ENCODE results near the gene LINC00632. TPM values are rescaled to one million over a fixed set of nuclear protein-coding genes. Genes with fewer than 3 reads are reported as not detected.
A peak's percentile ranks its signal among the peaks of the same experiment; 100 is the strongest.

The LINC00632 gene
- polyA plus RNA-seq, 3 donors = 5.0 to 11.2 (median 9.1) TPM

GRCh38 chrX:140744085-140744484 is 34.5 kb downstream of the LINC00632 start:
- no peak for DNase-seq (ENCODE audit: extremely low read depth in 1 of 11, low read depth in 9 of 11, low spot score in 4 of 11)

GRCh38 chrX:140756941-140757340 is 47.4 kb downstream of the LINC00632 start:
- no peak for DNase-seq (ENCODE audit: extremely low read depth in 1 of 11, low read depth in 9 of 11, low spot score in 4 of 11)

- DNase-seq (ENCODE audit: extremely low read depth in 1 of 11, low read depth in 9 of 11, low spot score in 4 of 11) = peak in 3 of 11 donors; percentile 25 to 51 (median 42)
Observed at GRCh38 chrX:140762061-140762460, 52.5 kb downstream of the LINC00632 start.

GRCh38 chrX:140764401-140764919 is 54.9 kb downstream of the LINC00632 start:
- peak in 2 of 11 donors; percentile 18 to 20 for DNase-seq (ENCODE audit: extremely low read depth in 1 of 11, low read depth in 9 of 11, low spot score in 4 of 11)

GRCh38 chrX:140765043-140765784 is 55.7 kb downstream of the LINC00632 start:
- no peak for DNase-seq (ENCODE audit: extremely low read depth in 1 of 11, low read depth in 9 of 11, low spot score in 4 of 11)

- peak in 6 of 11 donors; percentile 20 to 67 (median 38) for DNase-seq (ENCODE audit: extremely low read depth in 1 of 11, low read depth in 9 of 11, low spot score in 4 of 11)
Observed at GRCh38 chrX:140766024-140766611, 56.6 kb downstream of the LINC00632 start.

- no peak for DNase-seq (ENCODE audit: extremely low read depth in 1 of 11, low read depth in 9 of 11, low spot score in 4 of 11)
Observed at GRCh38 chrX:140767646-140768045, 58.1 kb downstream of the LINC00632 start.

- no peak for DNase-seq (ENCODE audit: extremely low read depth in 1 of 11, low read depth in 9 of 11, low spot score in 4 of 11)
Observed at GRCh38 chrX:140775211-140775610, 65.7 kb downstream of the LINC00632 start.

- DNase-seq (ENCODE audit: extremely low read depth in 1 of 11, low read depth in 9 of 11, low spot score in 4 of 11) = no peak
Observed at GRCh38 chrX:140776320-140776719, 66.8 kb downstream of the LINC00632 start.

- DNase-seq (ENCODE audit: extremely low read depth in 1 of 11, low read depth in 9 of 11, low spot score in 4 of 11) = no peak
Observed at GRCh38 chrX:140794642-140795041, 85.1 kb downstream of the LINC00632 start.

- DNase-seq (ENCODE audit: extremely low read depth in 1 of 11, low read depth in 9 of 11, low spot score in 4 of 11) = no peak
Observed at GRCh38 chrX:140799216-140799615, 89.7 kb downstream of the LINC00632 start.

GRCh38 chrX:140804292-140804691 is 94.7 kb downstream of the LINC00632 start:
- no peak for DNase-seq (ENCODE audit: extremely low read depth in 1 of 11, low read depth in 9 of 11, low spot score in 4 of 11)

GRCh38 chrX:140815868-140816267 is 106.3 kb downstream of the LINC00632 start:
- no peak for DNase-seq (ENCODE audit: extremely low read depth in 1 of 11, low read depth in 9 of 11, low spot score in 4 of 11)

GRCh38 chrX:140817943-140818342 is 108.4 kb downstream of the LINC00632 start:
- peak in 7 of 11 donors; percentile 1 to 7 (median 4) for DNase-seq (ENCODE audit: extremely low read depth in 1 of 11, low read depth in 9 of 11, low spot score in 4 of 11)

- no peak for DNase-seq (ENCODE audit: extremely low read depth in 1 of 11, low read depth in 9 of 11, low spot score in 4 of 11)
Observed at GRCh38 chrX:140821280-140821679, 111.7 kb downstream of the LINC00632 start.

GRCh38 chrX:140822184-140822583 is 112.6 kb downstream of the LINC00632 start:
- no peak for DNase-seq (ENCODE audit: extremely low read depth in 1 of 11, low read depth in 9 of 11, low spot score in 4 of 11)

GRCh38 chrX:140822861-140823260 is 113.3 kb downstream of the LINC00632 start:
- DNase-seq (ENCODE audit: extremely low read depth in 1 of 11, low read depth in 9 of 11, low spot score in 4 of 11) = no peak

GRCh38 chrX:140836874-140837273 is 127.3 kb downstream of the LINC00632 start:
- no peak for DNase-seq (ENCODE audit: extremely low read depth in 1 of 11, low read depth in 9 of 11, low spot score in 4 of 11)
